K562 (cell line): ENCODE data around the gene LCN12. TPM values are rescaled to one million over a fixed set of nuclear protein-coding genes. Genes with fewer than 3 reads are reported as not detected.

Source experiments
- BACH1 ChIP-seq: fragments of 200-800 bp; sonication (Bioruptor generic); IDR thresholded peaks from 2 replicates; pipeline ENCODE4 v1.6.1; 2016; ENCODE audit warnings: missing genetic modification characterization, missing compliant biosample characterization
- CBX1 ChIP-seq: sonication (generic); IDR thresholded peaks from 2 replicates; pipeline ENCODE4 v1.6.1; 2016; ENCODE audit warnings: antibody characterized with exemption, low read depth, mild to moderate bottlenecking
- ETV1 ChIP-seq: fragments of 450-650 bp; conservative IDR thresholded peaks from 2 replicates; pipeline ENCODE4 v1.6.1; 2016; ENCODE audit warnings: missing genetic modification characterization, control low read depth, low read depth, missing compliant biosample characterization
- ETV6 ChIP-seq, 3 experiments: fragments of 150-350 bp in 1 of 3; sonication (generic) in 1 of 3; formaldehyde crosslinking in 1 of 3; IDR thresholded peaks; 2 replicates each; pipeline versions ENCODE4 v1.6.1 to v1.8.0; 2014 to 2022; ENCODE audit warnings: borderline replicate concordance in 2 of 3, low read depth in 2 of 3, antibody characterized with exemption in 1 of 3, low read length in 1 of 3, mild to moderate bottlenecking in 1 of 3, missing genetic modification reagents in 1 of 3
- FOSL1 ChIP-seq: fragments of 200-800 bp; sonication (Bioruptor generic); conservative IDR thresholded peaks from 2 replicates; pipeline ENCODE4 v1.6.1; 2016; ENCODE audit warnings: missing genetic modification characterization, missing compliant biosample characterization
- RNF2 ChIP-seq: sonication (generic); IDR thresholded peaks from 2 replicates; pipeline ENCODE4 v1.6.1; 2016
- SAFB2 ChIP-seq: fragments of 200-400 bp; formaldehyde crosslinking; IDR thresholded peaks from 2 replicates; pipeline ENCODE4 v1.6.1; 2018; ENCODE audit warnings: borderline replicate concordance, low read length, low read depth, moderate library complexity; ENCODE audit not compliant: severe bottlenecking
- SREBF1 ChIP-seq: fragments of 150-350 bp; IDR thresholded peaks from 2 replicates; pipeline ENCODE4 v1.6.1; 2014; ENCODE audit warnings: antibody characterized with exemption, low read depth, low read length, borderline replicate concordance
- TGIF2 ChIP-seq: sonication (generic); formaldehyde crosslinking; IDR thresholded peaks from 2 replicates; pipeline ENCODE4 v1.8.1; 2022; ENCODE audit warnings: mild to moderate bottlenecking, missing genetic modification reagents, moderate library complexity
- ZNF444 ChIP-seq: fragments of 250-450 bp; sonication (Bioruptor Pico); IDR thresholded peaks from 2 replicates; pipeline ENCODE4 v1.4.0; 2020; ENCODE audit warnings: mild to moderate bottlenecking, moderate library complexity
- ZNF507 ChIP-seq: conservative IDR thresholded peaks from 2 replicates; pipeline ENCODE4 v1.6.1; 2017; ENCODE audit warnings: missing genetic modification characterization, missing compliant biosample characterization
- polyA plus RNA-seq, 8 experiments: library from polyadenylated mRNA; depleted of rRNA in 4 of 8; stranded (reverse) in 5 of 8; unstranded in 3 of 8; fragments of >200 nt; fragmentation: Nextera tagmentation in 2 of 8; fragmentation: Illumina TruSeq in 1 of 8; extraction: Ambion mirVana in 2 of 8; extraction: Trizol in 1 of 8; gene quantifications; 2 replicates each; pipeline versions ENCODE4 v1.2.1 to v1.2.3, GENCODE V29; 2011 to 2014; ENCODE audit warnings: inconsistent platforms in 1 of 8, missing spikeins in 1 of 8
- total RNA-seq, 7 experiments: library from RNA; depleted of rRNA in 6 of 7; stranded (reverse); fragments of >200 nt in 6 of 7; fragmentation: Illumina TruSeq in 2 of 7; extraction: Trizol in 2 of 7; gene quantifications; 2 replicates each; pipeline versions ENCODE4 v1.2.1 to v1.2.3, GENCODE V29; 2011 to 2021; ENCODE audit warnings: low replicate concordance in 1 of 7
- TF ChIP-seq, protein P1 (sequence below): fragments of 450-650 bp; IDR thresholded peaks from 2 replicates; pipeline ENCODE4 v1.6.1; 2016
- TF ChIP-seq, protein P2 (sequence below): fragments of 250-450 bp; sonication (Bioruptor Pico); IDR thresholded peaks from 2 replicates; pipeline ENCODE4 v1.9.0; 2021; ENCODE audit warnings: mild to moderate bottlenecking
- TF ChIP-seq, protein P3 (sequence below), 2 experiments: fragments of 450-650 bp; IDR thresholded peaks; 2 replicates each; pipeline ENCODE4 v1.6.1; 2016
- TF ChIP-seq, protein P4 (sequence below), 2 experiments: IDR thresholded peaks in 1 of 2; conservative IDR thresholded peaks in 1 of 2; 2 replicates each; pipeline ENCODE4 v1.6.1; 2016; ENCODE audit warnings: low read depth in 2 of 2, mild to moderate bottlenecking in 1 of 2, missing compliant biosample characterization in 1 of 2, missing genetic modification characterization in 1 of 2, moderate library complexity in 1 of 2
- TF ChIP-seq, protein P5 (sequence below): fragments of 450-650 bp; IDR thresholded peaks from 2 replicates; pipeline ENCODE4 v1.6.1; 2017; ENCODE audit warnings: antibody characterized with exemption, mild to moderate bottlenecking

The LCN12 gene
- total and polyA plus RNA-seq, 9 of the 15 experiments (the other 6 are each of a cell fraction or from before 2014, with no cell fraction given): 0.05 TPM; not detected in 8

DNA sequence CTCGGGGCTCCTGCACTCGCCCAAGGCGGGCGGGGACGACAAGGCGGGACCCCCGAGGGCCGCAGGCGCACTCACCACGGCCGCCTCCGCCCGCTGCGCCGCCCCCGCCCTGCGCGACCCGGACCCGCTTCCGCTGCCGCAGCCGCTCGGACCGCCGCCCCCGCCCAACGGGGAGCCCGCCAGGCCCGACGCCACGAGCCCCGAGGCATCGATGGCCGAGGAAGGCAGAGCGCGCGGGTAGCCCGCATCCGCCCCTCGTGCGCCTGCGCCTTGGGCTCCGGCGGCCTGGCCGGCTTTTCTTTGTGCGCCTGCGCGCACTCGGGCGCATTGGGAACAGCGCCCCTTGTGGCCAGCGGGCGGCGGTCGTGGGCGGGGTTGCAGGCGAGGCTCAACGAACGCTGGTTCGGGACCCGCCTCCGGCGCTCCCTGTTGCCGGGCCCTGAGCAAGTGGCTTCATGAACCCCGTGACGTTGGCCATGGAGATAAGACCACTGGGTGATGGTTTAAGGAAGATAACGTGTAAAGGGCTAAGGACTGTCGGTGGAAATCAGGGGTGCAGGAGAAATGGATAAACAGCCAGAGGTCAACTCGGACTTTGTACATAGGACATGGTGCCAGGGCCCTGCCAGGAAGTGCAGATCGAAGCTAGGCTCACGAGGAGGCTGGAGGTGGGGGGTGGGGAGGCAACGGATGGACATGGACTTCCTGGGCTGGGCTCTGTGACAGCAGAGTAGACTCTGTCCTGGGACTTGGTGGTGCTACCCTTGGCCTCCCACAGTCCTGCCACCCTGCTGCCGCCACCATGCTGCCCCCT is 7.3 kb upstream of the LCN12 start, which contains the start of the genes C8G and FBXW5 (continued):
- peak; percentile 68 for TF ChIP-seq ETV1 (tag)
- TF ChIP-seq CBX1: peak; percentile 60; the same call in 1 of the 2 replicates
- no peak for TF ChIP-seq BACH1 (tag)
- TF ChIP-seq, protein P1, sequence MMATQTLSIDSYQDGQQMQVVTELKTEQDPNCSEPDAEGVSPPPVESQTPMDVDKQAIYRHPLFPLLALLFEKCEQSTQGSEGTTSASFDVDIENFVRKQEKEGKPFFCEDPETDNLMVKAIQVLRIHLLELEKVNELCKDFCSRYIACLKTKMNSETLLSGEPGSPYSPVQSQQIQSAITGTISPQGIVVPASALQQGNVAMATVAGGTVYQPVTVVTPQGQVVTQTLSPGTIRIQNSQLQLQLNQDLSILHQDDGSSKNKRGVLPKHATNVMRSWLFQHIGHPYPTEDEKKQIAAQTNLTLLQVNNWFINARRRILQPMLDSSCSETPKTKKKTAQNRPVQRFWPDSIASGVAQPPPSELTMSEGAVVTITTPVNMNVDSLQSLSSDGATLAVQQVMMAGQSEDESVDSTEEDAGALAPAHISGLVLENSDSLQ: peak; percentile 24; the same call in 1 of the 2 replicates
- no peak for TF ChIP-seq FOSL1 (tag)
- no peak for TF ChIP-seq TGIF2 (CRISPR knock-in tag)
- TF ChIP-seq, protein P2, sequence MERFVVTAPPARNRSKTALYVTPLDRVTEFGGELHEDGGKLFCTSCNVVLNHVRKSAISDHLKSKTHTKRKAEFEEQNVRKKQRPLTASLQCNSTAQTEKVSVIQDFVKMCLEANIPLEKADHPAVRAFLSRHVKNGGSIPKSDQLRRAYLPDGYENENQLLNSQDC (CRISPR knock-in tag): no peak
- no peak for TF ChIP-seq ZNF444
- 0 out of 2 replicates have a peak, but pooled peaks have one; percentile 17 for TF ChIP-seq SREBF1
- TF ChIP-seq, protein P3, sequence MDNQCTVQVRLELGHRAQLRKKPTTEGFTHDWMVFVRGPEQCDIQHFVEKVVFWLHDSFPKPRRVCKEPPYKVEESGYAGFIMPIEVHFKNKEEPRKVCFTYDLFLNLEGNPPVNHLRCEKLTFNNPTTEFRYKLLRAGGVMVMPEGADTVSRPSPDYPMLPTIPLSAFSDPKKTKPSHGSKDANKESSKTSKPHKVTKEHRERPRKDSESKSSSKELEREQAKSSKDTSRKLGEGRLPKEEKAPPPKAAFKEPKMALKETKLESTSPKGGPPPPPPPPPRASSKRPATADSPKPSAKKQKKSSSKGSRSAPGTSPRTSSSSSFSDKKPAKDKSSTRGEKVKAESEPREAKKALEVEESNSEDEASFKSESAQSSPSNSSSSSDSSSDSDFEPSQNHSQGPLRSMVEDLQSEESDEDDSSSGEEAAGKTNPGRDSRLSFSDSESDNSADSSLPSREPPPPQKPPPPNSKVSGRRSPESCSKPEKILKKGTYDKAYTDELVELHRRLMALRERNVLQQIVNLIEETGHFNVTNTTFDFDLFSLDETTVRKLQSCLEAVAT (IDR thresholded peaks at IDR 0.05): peak in 1 of 2 experiments; percentile 99; a peak in 2 of 4 replicates
- no peak for TF ChIP-seq ZNF507 (tag)
- no peak for TF ChIP-seq SAFB2
- TF ChIP-seq, protein P4, sequence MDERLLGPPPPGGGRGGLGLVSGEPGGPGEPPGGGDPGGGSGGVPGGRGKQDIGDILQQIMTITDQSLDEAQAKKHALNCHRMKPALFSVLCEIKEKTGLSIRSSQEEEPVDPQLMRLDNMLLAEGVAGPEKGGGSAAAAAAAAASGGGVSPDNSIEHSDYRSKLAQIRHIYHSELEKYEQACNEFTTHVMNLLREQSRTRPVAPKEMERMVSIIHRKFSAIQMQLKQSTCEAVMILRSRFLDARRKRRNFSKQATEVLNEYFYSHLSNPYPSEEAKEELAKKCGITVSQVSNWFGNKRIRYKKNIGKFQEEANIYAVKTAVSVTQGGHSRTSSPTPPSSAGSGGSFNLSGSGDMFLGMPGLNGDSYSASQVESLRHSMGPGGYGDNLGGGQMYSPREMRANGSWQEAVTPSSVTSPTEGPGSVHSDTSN (CRISPR knock-in tag; IDR thresholded peaks at IDR 0.05; ENCODE audit: low read depth): no peak
- TF ChIP-seq, protein P4 (tag; conservative IDR thresholded peaks at IDR 0.05; ENCODE audit: low read depth): no peak
- TF ChIP-seq, protein P5, sequence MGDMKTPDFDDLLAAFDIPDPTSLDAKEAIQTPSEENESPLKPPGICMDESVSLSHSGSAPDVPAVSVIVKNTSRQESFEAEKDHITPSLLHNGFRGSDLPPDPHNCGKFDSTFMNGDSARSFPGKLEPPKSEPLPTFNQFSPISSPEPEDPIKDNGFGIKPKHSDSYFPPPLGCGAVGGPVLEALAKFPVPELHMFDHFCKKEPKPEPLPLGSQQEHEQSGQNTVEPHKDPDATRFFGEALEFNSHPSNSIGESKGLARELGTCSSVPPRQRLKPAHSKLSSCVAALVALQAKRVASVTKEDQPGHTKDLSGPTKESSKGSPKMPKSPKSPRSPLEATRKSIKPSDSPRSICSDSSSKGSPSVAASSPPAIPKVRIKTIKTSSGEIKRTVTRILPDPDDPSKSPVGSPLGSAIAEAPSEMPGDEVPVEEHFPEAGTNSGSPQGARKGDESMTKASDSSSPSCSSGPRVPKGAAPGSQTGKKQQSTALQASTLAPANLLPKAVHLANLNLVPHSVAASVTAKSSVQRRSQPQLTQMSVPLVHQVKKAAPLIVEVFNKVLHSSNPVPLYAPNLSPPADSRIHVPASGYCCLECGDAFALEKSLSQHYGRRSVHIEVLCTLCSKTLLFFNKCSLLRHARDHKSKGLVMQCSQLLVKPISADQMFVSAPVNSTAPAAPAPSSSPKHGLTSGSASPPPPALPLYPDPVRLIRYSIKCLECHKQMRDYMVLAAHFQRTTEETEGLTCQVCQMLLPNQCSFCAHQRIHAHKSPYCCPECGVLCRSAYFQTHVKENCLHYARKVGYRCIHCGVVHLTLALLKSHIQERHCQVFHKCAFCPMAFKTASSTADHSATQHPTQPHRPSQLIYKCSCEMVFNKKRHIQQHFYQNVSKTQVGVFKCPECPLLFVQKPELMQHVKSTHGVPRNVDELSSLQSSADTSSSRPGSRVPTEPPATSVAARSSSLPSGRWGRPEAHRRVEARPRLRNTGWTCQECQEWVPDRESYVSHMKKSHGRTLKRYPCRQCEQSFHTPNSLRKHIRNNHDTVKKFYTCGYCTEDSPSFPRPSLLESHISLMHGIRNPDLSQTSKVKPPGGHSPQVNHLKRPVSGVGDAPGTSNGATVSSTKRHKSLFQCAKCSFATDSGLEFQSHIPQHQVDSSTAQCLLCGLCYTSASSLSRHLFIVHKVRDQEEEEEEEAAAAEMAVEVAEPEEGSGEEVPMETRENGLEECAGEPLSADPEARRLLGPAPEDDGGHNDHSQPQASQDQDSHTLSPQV: peak; percentile 51
- no peak for TF ChIP-seq ETV6 (IDR thresholded peaks at IDR 0.05; ENCODE audit: borderline replicate concordance in 1 of 2, low read depth in 2 of 2, low read length in 1 of 2)
- no peak for TF ChIP-seq ETV6 (CRISPR knock-in tag; IDR thresholded peaks at IDR 0.05; ENCODE audit: borderline replicate concordance)
- TF ChIP-seq RNF2: no peak
